GM21528 (cell line): ENCODE data around the gene NR6A1.

Experiments used
- ATAC-seq: cut with Tn5 transposase; IDR thresholded peaks from one replicate; pipeline ENCODE4 v1.9.1; 2021; ENCODE audit warnings: mild to moderate bottlenecking, moderate library complexity; ENCODE audit not compliant: unreplicated experiment, low FRiP score

Gene NR6A1

DNA sequence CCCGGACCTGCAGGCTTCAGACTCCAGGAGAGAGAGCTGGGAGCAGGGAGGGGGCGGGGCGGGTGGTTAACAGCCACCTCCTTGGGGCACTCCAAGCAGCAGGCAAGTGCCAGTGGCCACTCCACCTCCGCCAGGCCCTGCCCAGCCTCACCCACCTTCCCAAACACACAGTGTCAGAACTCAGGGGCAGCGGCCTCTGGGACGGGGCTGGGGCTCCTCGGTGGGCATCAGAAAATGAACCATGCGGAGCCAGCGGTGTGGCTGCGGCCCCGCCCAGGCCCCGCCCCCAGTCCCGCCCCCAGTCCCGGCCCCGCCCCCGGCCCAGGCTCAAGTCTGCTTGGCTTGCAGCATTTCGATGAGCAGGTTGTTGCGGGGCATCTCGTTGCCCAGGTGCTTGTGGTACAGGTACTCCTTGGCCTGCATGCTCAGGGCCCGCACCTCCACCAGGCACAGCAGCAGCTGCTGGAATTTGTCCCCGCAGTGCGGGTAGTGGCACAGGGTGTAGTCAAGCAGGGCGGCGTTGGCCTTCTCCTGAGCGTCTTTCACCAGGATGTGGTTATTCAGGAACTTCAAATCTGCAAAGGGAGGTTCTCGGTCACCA is 288.6 kb downstream of the NR6A1 start:
- no peak for ATAC-seq

DNA sequence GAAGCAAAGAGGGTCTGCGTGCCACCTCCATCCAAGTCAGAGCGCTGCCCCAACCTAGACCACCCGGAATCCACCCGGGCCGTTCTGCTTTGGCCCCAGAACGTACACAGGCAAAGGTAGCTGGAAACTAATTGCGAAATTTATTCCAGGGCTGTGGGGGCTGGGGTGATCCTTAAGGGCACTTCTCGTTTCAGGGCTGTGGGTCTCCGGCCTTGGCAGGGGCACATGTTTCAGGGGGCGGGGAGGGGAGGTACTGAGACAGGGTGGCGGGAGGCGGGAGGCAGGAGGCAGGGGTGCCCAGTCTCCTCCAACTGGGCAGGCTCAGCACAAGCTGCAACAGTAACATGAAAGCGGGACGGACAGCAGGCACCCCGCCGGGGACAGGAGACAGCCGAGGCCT is 290.0 kb downstream of the NR6A1 start:
- ATAC-seq, result no peak

DNA sequence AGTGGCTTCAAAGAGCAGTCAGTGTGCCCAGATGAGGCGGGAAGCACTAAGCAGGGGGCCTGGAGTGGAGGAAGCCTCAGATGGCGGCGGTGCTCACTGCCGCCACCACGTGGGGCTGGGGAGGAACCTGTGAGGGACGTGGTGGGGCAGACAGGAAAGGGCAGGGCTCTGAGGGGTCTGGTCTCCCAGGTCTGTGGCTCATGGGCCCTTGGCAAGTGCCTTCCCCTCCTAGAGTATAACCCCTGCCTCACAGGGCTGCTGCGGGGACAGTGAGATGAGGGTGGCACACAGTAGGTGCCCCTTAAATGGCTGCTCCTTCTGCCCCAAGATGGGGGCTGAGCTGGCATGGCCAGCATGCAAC is 290.5 kb downstream of the NR6A1 start:
- no peak for ATAC-seq

DNA sequence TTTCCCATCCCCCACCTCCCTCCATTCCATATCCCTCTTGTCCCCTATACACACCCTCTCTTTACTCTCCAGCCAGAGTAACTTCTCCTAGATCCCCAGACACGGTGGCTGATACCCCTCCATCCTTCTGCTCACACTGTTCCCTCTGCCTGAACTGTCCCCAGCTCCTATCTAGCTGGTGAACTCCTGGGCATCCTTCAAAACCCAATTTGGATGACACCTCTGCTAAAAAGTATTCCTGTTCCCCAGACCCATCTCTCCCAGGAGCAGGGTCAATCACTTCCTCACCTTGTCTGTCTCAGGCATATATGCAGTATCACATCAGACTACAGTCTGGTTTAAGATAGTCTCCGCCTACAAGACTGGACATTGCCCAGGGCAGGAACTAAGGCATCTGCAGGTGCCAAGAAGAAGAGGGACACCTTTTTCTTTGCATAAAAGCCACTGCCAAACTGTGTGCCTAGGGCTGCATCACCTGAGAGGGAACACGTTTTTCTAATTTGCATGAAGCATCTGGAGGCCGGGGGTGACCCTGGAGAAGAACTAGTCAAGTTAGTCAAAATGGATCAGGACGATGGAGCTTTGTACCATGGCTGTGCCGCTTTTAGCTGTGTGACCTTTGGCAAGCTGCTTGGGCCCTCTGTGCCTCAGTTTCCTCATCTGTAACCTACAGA is 291.0 kb downstream of the NR6A1 start:
- ATAC-seq, result no peak

DNA sequence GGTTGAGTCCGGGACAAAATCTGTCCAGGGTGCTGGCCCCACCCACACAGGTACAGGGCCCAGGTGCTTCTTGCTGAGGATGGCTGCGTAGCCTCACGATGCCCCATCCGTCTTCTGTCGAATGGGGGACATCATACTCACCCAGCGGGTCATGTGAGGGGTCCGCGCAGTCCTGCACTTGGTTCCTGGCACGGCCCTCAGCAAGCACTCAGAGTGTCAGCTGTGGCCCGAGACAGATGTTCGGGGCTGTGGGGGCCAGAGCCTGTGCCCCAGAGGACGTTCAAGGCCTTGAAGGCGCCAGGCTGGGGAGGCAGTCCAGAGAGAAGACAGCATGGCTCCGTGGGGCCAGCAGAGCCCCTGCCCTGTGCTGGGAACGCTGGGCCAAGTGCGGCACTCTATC is 291.7 kb downstream of the NR6A1 start:
- ATAC-seq, result no peak

DNA sequence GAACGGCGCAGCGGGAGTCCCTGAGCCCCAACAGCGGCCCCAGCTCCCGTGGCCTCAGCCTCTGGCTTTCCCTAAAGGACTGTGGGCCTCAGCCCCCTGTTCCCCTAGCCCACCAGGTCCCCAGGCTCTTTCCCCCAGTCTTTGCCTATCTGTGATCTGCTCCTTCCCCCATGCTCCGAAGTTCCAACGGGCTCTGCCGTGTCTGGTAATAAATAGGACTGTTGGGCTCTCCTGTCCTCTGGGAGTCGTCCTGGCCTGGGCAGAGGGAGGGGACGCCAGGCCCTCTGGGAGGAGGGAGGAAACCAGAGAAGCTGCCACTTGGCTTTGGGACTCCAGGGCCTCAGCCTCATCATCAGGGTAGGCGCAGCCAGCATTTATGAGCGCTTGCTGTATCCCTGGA is 292.8 kb downstream of the NR6A1 start:
- ATAC-seq, result no peak

DNA sequence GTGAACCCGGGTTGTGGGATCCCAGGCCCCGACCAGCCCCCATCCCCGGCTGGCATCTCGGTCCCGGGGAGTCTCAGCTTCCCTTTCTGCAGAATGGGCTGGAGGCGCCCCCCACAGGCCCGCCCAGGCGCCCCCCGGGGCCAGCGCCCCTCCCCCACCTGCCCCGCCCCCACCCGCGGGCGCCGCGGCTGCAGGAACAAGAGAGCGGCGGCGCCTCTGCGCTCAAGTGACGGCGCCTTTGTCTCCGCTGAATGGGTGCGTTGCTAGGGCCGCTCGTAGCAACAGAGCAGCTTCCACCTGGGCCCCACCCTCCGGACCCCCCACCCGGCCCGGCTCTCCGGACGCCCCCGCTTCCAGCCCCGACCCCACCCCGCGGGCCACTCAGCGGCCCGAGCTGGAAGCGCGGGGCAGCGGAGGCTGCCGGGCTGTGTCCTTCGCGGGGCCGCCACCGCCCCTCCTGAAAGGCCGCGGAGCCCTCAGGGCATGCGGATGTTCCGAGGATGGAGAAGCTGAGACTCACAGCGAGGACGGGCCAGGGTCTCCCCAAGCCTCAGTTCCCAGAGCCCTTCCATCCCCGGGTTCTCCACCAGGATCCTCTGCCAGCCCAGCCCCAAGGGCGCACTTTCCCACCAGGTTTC is 293.3 kb downstream of the NR6A1 start:
- no peak for ATAC-seq

DNA sequence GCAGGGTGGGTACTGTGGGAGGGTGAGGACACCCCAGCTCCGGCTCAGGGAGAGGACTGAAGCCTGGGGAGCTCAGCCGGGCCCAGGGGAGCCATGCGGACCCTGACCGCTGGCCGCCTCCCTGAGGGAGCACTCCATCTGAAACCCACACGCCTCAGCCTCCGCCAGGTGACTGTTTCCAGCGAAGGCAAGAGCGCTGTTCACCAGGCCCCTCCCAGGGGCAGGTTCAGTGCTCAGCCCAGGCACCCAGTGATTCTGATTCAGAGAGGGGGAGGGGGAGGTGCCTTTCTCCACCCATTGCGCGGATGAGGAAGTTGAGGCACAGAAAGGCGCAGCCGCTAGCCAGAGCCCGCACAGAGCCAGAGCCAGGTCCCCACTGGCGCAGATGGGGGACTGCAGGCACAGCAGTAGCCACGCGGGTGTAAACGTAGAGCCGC is 293.9 kb downstream of the NR6A1 start:
- no peak for ATAC-seq

DNA sequence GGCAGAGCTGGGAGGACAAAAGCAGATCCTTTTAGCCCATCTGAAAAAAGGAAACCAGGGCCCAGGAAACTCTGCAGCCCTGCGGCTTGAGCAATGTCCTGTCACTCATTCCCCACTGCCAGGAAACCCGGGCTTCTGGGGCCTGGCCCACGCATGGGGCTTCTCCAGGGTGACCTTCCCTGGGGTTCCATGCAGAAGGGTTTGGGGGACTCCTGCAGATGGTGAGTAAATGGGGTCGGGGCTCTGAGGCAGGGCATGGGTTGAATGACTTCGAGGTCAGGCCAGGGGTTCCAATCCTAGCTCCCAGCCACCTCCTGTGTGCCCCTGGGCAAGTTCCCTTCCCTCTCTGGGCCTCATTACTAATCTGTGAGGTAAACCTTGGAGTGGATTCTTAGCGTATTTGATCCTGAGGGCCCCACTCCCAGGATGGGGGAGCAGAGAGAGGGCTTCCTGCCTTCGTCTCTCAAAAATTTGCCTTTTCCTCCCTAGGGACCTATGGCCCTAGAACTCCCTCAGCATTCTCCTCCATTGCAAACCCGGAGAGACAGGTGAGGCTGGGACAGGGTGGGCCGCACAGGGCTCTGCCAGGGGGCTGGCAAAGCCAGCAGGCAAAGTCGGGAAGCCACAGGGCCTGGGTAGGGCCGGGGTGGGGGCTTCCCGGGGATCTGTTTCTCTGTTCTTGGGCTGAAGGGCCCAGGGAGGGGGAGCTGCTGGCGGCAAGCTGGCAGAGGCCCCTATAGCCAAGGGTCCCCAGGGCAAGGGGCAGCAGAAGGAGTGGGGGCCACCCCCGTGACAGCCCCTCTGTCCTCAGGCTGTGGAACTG is 295.0 kb downstream of the NR6A1 start:
- ATAC-seq, result no peak

DNA sequence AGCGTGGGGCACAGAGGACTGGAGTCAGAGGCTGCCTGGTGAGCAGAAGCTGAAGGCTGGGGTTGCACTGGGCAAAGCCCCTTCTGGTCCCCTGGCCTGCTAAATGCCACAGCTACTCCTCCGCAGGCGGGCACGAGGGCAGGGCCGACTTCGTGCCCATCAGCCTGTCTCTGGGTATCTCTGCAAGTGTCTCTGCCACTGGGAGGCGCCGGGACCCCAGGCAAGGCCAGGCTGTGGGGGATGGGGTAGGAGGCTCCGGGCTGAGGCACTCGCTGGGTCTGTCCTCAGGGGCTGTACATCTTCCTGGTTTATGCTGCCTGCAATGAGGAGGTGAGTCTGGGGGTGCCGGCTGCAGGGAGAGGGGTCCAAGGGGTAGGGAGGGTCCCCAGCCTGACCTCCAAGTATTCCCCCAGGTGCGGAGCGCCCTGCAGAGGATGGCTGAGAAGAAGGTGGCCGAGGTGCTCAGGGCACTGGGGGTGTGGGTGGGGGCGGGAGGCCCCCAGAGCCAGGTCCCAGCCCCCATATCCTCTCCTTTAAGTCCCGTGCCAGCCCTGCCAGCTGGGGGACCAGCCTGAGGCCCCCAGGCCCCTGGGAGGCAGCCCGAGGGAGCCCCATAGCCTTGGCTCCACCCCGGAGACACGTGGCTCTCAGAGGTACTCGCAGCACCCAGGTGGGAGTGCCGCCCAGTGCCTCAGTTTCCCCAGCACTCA is 295.8 kb downstream of the NR6A1 start:
- no peak for ATAC-seq

DNA sequence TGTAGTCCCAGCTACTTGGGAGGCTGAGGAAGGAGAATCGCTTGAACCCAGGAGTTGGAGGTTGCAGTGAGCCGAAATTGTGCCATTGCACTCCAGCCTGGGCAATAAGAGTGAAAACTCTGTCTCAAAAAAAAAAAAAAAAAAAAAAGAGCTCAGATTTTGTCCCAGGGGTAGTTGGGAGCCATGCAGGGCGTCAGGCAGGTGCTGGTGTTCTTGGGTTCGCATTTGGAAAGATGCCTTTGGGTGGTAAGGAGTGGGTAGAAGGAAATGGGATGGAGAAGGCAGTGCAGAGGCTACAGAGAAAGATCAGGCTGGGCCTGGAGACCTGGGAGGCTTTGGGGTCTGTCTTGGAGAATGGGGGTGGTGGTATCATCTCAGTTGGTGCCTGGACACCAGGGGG is 297.0 kb downstream of the NR6A1 start:
- no peak for ATAC-seq

DNA sequence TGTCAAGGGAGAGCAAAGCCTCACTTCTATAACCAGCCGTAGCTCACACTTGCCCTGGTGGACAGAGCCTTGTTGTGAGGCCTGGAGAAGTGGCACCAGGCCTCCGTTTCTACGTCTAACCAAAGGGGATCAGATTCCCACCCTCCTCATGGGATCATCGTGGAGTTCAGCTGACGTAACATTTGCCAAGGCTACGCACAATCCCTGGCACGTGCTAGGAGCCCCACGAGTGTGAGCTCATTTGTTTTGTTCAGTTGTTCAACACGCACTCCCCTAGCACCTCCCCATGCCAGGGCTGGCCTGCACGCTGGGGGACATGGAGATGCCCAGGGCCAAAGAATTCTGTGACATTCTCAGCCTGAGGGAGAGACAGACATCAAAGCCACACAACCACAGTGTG is 297.8 kb downstream of the NR6A1 start:
- ATAC-seq, result no peak

DNA sequence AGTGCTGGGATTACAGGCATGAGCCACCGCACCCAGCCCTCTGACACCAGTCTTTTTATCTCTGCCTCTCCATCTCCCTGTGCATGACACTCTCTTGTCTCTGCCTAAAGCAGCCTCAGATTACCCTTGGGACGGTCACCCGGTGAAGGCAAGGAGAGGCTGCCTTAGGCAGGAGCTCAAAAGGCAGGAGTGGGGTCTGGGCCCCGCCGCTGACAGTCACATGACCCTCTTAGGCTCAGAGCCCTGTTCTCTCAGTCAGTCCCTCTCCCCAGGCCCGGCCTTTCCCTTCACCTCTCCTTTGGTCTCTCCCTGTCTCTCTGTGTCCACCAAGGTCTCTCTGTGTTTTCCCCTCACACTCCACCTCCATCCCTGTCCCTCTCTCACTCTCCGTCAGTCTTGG is 298.3 kb downstream of the NR6A1 start:
- no peak for ATAC-seq

DNA sequence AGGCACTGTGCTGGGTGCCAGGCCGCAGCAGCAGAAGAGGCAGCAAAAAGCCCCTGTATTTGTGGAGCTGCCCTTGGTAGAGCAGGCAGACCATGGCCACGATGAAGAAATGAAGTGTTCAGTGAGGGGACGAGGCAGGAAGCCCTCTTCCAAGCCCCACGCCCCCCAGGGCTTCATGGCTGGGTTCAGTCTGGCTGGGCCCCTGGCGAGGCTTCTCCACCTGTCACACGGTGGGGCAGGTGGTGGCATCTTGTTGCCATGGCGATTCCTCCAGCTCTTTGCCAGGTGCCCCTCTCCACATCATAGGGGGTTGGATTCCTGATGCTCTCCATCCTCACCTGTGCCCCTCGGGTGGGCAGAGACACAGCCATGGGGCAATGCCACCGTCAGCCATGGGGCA is 299.4 kb downstream of the NR6A1 start:
- ATAC-seq, result no peak

DNA sequence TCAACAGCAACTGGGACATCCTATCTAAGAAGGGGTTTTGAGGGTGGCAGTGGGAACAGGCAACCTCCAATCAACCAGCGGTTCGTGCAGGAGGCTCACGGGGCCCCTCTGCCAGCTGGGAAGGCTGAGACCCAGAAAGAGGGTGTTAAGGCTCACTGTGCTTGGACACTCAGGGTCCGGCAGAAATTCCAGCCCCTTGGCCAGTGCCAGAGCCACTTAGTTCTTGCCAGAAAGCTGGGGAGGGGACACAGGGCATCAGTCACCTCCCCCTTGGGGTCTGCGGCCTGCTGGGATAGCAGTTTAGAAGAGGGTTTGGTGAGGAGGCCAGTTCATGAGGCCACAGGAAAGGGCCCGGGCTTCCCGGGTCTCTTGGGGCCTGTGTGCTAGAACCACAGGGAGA is 300.4 kb downstream of the NR6A1 start:
- no peak for ATAC-seq

DNA sequence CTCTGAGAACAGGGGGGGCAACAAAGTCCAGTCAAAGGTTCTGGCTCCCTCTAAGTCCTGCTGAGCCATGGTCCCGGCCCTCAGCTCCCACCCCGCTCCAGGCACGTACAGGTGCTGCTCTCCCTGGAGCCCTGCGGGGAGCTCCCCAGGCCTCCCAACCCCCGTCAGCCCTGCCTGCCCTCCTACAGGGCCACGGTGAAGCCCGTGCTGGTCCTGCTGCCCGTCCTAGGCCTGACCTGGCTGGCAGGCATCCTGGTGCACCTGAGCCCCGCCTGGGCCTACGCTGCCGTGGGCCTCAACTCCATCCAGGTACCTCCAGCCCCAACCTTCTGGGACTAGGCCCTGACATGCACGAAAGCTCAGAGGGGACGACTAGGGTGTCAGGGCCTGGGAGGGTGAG is 300.8 kb downstream of the NR6A1 start:
- no peak for ATAC-seq

DNA sequence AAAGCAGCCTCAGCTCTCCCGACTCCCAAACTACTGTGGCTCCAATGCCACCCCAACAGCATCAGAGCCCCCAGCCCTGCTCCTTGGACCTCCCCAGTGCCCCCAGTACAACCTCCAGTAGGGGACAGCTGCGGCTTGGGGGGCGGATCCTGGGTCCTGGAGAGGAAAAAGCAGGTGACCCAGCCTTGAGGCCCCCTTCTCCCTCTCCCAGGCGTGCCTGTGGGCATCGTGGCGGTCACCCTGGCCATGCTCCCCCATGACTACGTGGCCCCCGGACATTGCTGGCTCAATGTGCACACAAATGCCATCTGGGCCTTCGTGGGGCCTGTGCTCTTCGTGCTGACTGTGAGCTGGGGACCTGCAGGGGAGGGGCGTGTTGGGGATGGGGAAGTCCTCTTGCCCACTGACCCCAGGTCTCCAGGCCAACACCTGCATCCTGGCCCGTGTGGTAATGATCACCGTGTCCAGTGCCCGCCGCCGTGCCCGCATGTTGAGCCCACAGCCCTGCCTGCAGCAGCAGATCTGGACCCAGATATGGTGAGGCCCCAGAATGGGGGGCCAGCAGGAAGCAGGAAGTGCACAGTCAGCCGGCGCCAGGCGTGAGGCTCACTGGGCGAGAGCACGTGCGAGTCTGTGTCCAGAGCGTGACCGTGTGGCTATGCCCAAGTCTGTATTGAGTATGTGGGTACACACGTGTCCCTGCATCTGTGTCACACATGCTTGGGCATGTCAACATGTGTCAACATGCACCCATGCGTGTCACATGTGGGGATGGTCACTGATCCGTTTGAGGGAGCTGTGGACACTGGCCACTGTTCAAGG is 301.9 kb downstream of the NR6A1 start:
- ATAC-seq, result no peak

DNA sequence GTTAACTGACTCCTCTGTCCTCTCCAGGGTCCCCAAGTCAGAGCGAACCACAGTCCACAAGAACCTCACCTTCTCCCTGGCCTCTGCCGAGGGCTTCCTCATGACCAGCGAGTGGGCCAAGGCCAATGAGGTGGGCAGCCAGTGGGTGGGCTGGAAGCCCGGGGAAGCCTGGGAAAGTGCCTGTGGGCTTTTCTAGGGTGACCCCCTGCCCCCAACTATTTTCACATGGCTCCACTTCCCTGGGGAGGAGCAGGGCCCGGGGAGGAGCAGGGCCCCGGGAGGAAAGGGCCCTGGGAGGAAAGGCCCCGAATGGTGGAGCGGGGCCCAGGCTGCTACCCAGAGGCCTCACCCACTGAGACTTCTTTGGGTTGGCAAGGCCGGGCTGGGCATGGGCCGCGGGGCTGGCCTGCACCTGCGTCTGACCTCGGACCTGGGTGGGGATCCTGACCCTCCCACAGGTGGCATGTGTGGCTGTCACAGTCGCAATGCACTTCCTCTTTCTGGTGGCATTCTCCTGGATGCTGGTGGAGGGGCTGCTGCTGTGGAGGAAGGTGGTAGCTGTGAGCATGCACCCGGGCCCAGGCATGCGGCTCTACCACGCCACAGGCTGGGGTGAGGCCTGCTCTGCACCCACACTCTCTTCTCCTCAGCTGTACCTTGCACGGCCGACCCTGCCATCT is 302.9 kb downstream of the NR6A1 start:
- ATAC-seq, result no peak

DNA sequence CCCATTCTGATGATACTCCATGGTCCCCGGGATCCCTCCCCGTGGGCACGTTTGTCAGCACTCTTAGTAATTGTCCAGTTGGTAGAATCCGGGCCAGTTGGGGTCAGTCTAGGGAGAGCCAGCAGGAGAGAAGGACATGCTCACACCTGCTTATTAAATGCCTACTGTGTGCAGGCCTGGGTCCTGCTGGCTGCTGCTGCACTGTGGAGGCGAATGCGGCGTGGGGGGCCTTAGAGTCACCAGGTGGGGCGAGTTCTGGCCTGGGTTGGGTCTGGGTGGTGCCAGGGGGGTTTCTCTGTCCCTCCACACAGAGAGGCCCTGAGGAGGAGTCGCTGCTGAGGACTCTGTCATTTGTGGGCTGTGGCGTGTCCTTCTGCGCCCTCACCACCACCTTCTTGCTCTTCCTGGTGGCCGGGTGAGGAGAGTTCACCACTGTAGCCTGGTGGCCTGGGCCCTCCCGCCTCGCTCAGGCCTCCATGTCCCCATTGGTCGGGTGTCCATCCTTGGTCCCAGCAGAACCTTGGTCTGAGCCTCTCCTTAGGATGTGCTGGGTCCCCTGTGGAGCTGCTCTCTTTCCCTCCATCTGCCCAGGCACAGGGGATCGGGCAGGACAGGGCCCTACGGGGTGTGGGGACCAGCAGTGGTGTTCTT is 303.6 kb downstream of the NR6A1 start:
- ATAC-seq, result no peak
